ENCODE results near the gene GPR15LG.
"Not testable (repeated sequence)": the region's sequence is repeated elsewhere in the genome, so short reads cannot be mapped to it uniquely, and the experiment has no call there.

GPR15LG gene

GRCh38 chr10:84163996-84164395 lies 9.6 kb upstream of the GPR15LG start:
- H3K36me3 ChIP-seq (ENCODE audit: control insufficient read depth, insufficient read depth, low read length): no peaks in the 10 kb centered on the region
- no peaks in the 10 kb centered on the region for H3K27me3 ChIP-seq (ENCODE audit: control insufficient read depth, insufficient read depth, low read length)
- H3K4me1 ChIP-seq (ENCODE audit: control insufficient read depth, insufficient read depth, low read length): peaks cover 8% of the 10 kb centered on the region; the same call in 1 of the 2 replicates
- no peaks in the 10 kb centered on the region for H3K9me3 ChIP-seq (ENCODE audit: control insufficient read depth, insufficient read depth, low read length)
- H3K27ac ChIP-seq (ENCODE audit: low read length): no peak overlapping the region
- H3K4me3 ChIP-seq (ENCODE audit: low read length): no peak overlapping the region
- DNase-seq (ENCODE audit: low read depth, low spot score): no peak
- no CpG with 5 or more reads among the region's 2 CpGs for WGBS (ENCODE audit: insufficient coverage, insufficient read length)

- no CpG with 5 or more reads among the region's 2 CpGs for WGBS (ENCODE audit: insufficient coverage, insufficient read length)
- H3K27ac ChIP-seq (ENCODE audit: low read length): no peak overlapping the region
Observed at GRCh38 chr10:84164442-84164841, 9.2 kb upstream of the GPR15LG start.

DNA sequence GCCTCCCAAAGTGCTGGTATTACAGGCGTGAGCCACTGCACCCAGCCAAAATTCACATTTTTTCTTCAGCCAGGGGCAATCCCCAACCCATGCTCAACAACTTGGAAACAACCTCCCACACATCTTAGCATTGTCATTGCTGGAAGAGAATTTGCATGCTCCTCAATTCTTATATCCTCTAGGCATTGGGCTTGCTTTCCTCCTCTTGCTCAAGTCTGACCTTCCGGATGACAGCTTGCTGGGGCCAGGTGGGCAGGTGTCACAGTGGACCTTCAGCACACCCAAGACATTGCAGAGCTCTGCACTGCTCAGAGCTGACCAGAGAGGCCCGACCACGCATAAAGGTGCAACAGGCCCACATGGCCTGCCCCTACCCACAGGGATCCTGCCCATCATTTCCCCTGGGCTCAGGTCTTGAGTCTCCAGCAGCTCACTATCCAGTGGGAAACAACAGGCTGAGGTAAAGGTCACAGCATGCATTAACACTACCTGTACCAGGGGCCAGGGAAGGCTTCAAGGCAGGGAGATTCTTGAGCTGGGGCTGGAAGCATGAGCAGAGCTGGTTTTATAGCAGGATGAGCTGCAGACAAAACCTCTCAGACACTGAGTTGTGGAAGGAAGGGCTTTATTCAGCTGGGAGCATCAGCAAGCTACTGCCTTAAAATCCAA lies 6.8 kb upstream of the GPR15LG start:
- Histone ChIP-seq H3K27ac (ENCODE audit: low read length) (no peak overlapping the region), H3K27me3 (ENCODE audit: control insufficient read depth, insufficient read depth, low read length) (no peaks in the 10 kb centered on the region), H3K4me3 (ENCODE audit: low read length) (no peak overlapping the region), H3K9me3 (ENCODE audit: control insufficient read depth, insufficient read depth, low read length) (no peaks in the 10 kb centered on the region), H3K4me1 (ENCODE audit: control insufficient read depth, insufficient read depth, low read length) (peaks cover 7% of the 10 kb centered on the region; the same call in 1 of the 2 replicates), H3K36me3 (ENCODE audit: control insufficient read depth, insufficient read depth, low read length) (no peaks in the 10 kb centered on the region)
- DNase-seq (ENCODE audit: low read depth, low spot score): no peak
- WGBS (ENCODE audit: insufficient coverage, insufficient read length): no CpG with 5 or more reads among the region's 4 CpGs

More at GRCh38 chr10:84164442-84164841, 9.2 kb upstream of the GPR15LG start:
- DNase-seq (ENCODE audit: low read depth, low spot score): no peak
- H3K27me3 ChIP-seq (ENCODE audit: control insufficient read depth, insufficient read depth, low read length): no peaks in the 10 kb centered on the region
- H3K4me1 ChIP-seq (ENCODE audit: control insufficient read depth, insufficient read depth, low read length): peaks cover 7% of the 10 kb centered on the region; the same call in 1 of the 2 replicates
- H3K9me3 ChIP-seq (ENCODE audit: control insufficient read depth, insufficient read depth, low read length): no peaks in the 10 kb centered on the region
- H3K4me3 ChIP-seq (ENCODE audit: low read length): no peak overlapping the region
- no peaks in the 10 kb centered on the region for H3K36me3 ChIP-seq (ENCODE audit: control insufficient read depth, insufficient read depth, low read length)

GRCh38 chr10:84167289-84167653 lies 6.3 kb upstream of the GPR15LG start:
- H3K9me3 ChIP-seq (ENCODE audit: control insufficient read depth, insufficient read depth, low read length); H3K27ac ChIP-seq (ENCODE audit: low read length); H3K36me3 ChIP-seq (ENCODE audit: control insufficient read depth, insufficient read depth, low read length); DNase-seq (ENCODE audit: low read depth, low spot score); H3K4me3 ChIP-seq (ENCODE audit: low read length); H3K4me1 ChIP-seq (ENCODE audit: control insufficient read depth, insufficient read depth, low read length); H3K27me3 ChIP-seq (ENCODE audit: control insufficient read depth, insufficient read depth, low read length): not testable (repeated sequence)
- no CpG with 5 or more reads among the region's 2 CpGs for WGBS (ENCODE audit: insufficient coverage, insufficient read length)

DNA sequence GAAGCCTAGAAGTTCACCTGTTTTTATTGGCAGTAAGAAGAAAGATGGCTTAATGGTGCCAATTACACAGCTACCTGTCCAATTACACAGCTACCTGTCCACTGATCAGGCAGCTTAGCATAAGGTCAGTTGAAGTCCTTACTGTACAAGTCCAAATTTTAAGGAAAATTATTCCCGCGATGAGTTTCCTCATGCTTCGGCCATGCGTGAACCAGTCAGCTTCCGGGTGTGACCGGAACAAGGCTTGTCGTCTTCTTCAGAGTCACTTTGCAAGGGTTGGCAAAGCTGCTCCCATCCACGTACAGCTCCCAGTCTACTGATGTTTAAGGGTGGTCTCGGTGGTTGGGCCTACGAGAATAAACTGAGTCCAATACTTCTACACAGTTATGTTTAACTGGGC lies 5.2 kb upstream of the GPR15LG start:
- H3K9me3 ChIP-seq (ENCODE audit: control insufficient read depth, insufficient read depth, low read length); H3K27me3 ChIP-seq (ENCODE audit: control insufficient read depth, insufficient read depth, low read length); H3K4me3 ChIP-seq (ENCODE audit: low read length); DNase-seq (ENCODE audit: low read depth, low spot score); H3K36me3 ChIP-seq (ENCODE audit: control insufficient read depth, insufficient read depth, low read length); H3K27ac ChIP-seq (ENCODE audit: low read length); H3K4me1 ChIP-seq (ENCODE audit: control insufficient read depth, insufficient read depth, low read length): not testable (repeated sequence)
- WGBS (ENCODE audit: insufficient coverage, insufficient read length): no CpG with 5 or more reads among the region's 10 CpGs

DNA sequence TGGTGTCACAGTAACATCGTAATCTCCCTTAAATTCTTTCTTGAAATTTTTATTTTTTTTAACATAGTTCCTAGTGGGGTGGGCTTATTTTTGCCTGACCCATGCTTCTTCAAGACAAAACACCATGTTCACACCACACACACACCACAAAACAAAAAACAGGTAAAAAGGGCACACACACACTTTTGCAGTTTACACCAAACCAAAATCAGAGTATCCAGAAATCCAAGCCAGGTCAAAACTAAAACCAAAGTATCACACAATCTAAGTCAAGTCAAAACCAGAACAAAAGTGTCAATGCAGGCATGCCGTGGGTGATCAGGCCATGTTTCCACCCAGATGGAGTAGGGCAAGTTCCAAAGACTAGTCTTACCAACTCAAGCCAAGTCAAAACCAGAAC lies 2.4 kb upstream of the GPR15LG start:
- not testable (repeated sequence) for DNase-seq (ENCODE audit: low read depth, low spot score); H3K9me3 ChIP-seq (ENCODE audit: control insufficient read depth, insufficient read depth, low read length); H3K27ac ChIP-seq (ENCODE audit: low read length); H3K36me3 ChIP-seq (ENCODE audit: control insufficient read depth, insufficient read depth, low read length); H3K4me3 ChIP-seq (ENCODE audit: low read length); H3K27me3 ChIP-seq (ENCODE audit: control insufficient read depth, insufficient read depth, low read length); H3K4me1 ChIP-seq (ENCODE audit: control insufficient read depth, insufficient read depth, low read length)
- no CpG with 5 or more reads among the region's 2 CpGs for WGBS (ENCODE audit: insufficient coverage, insufficient read length)

DNA sequence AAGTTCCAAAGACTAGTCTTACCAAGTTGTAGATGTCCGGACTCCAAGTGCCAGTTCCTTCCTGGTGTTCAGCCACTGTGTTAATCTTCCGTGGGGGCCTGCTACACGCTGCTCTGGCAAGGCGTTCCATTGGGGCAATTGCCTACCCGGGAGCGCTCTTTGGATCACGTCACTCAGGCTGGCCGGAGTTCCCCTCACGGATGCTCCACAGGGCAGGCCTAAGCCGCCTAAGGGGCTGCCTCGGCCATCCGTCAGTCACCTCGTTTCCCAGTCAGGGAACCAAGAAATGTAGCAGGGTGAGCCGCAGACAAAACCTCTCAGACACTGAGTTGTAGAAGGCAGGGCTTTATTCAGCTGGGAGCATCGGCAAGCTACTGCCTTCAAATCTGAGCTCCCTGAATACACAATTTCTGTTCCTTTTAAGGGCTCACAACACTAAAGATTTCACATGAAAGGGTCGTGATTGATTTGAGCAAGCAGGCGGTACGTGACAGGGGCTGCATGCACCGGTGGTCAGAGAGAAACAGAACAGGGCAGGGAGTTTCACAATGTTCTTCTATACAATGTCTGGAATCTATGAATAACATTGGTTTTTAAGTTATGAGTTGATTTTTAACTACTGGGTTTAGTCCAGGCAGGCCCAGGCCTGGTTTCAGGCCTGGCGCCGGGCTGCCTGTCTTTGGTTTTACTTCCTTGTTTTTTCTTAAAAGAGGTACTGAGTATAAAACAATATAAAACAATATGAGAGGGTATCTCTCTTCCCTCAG lies 1.7 kb upstream of the GPR15LG start:
- not testable (repeated sequence) for H3K36me3 ChIP-seq (ENCODE audit: control insufficient read depth, insufficient read depth, low read length); H3K27me3 ChIP-seq (ENCODE audit: control insufficient read depth, insufficient read depth, low read length); DNase-seq (ENCODE audit: low read depth, low spot score); H3K9me3 ChIP-seq (ENCODE audit: control insufficient read depth, insufficient read depth, low read length); H3K27ac ChIP-seq (ENCODE audit: low read length); H3K4me3 ChIP-seq (ENCODE audit: low read length); H3K4me1 ChIP-seq (ENCODE audit: control insufficient read depth, insufficient read depth, low read length)
- WGBS (ENCODE audit: insufficient coverage, insufficient read length): no CpG with 5 or more reads among the region's 21 CpGs

DNA sequence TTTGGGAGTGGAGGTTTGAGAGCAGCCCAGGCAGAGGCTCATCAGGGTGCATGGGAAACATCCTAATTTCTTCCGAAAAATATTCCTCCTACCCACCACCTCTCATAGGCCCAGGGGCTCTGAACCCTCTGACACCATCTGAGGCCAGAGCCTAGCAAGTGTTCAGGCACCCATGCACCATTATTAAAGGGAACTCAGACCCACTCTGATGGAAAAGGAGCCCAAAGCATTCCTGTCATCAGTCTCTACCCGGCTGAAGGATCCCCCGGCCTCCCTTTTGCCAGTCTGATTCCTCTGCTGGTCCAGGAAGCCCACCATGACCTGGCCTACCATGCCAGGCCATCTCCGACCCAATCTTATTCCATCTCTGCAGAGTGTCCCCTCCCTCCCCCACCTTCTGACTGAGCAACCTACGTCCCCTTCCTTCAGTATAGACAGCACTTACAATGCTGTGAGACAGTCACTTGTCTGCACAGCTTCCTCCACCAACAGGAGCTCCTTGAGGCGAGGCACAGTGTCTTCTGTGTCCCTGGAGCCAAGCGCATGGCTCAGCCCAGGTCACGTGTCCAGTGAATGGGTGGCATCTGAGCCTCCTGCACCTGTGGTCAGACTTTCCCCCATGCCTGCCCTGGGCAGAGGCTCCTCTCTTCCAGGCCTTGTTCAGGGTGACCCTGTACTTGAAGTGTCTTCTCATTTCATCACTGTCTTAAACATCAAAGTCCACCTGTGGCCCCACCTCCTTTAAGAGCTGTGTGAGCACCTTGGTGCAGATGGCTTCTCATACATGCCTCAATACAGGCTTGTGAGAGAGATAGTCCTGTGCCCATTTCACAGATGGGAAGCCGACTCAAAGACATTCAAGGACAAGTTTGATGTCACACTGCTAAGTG lies 889 bp upstream of the GPR15LG start:
- DNase-seq (ENCODE audit: low read depth, low spot score): no peak
- H3K27ac ChIP-seq (ENCODE audit: low read length): no peak overlapping the region
- H3K4me3 ChIP-seq (ENCODE audit: low read length): no peak overlapping the region
- H3K36me3 ChIP-seq (ENCODE audit: control insufficient read depth, insufficient read depth, low read length): no peaks in the 10 kb centered on the region
- no peaks in the 10 kb centered on the region for H3K27me3 ChIP-seq (ENCODE audit: control insufficient read depth, insufficient read depth, low read length)
- H3K4me1 ChIP-seq (ENCODE audit: control insufficient read depth, insufficient read depth, low read length): no peaks in the 10 kb centered on the region
- no peaks in the 10 kb centered on the region for H3K9me3 ChIP-seq (ENCODE audit: control insufficient read depth, insufficient read depth, low read length)
- no CpG with 5 or more reads among the region's 9 CpGs for WGBS (ENCODE audit: insufficient coverage, insufficient read length)

GRCh38 chr10:84175436-84175835 lies 1.8 kb downstream of the GPR15LG start:
- Histone ChIP-seq H3K4me1 (ENCODE audit: control insufficient read depth, insufficient read depth, low read length) (no peaks in the 10 kb centered on the region), H3K4me3 (ENCODE audit: low read length) (no peak overlapping the region; the same call in 1 of the 2 replicates), H3K9me3 (ENCODE audit: control insufficient read depth, insufficient read depth, low read length) (no peaks in the 10 kb centered on the region), H3K27me3 (ENCODE audit: control insufficient read depth, insufficient read depth, low read length) (no peaks in the 10 kb centered on the region), H3K36me3 (ENCODE audit: control insufficient read depth, insufficient read depth, low read length) (no peaks in the 10 kb centered on the region), H3K27ac (ENCODE audit: low read length) (no peak overlapping the region)
- no CpG with 5 or more reads among the region's 6 CpGs for WGBS (ENCODE audit: insufficient coverage, insufficient read length)
- no peak for DNase-seq (ENCODE audit: low read depth, low spot score)

GRCh38 chr10:84176351-84176750 lies 2.8 kb downstream of the GPR15LG start:
- Histone ChIP-seq H3K9me3 (ENCODE audit: control insufficient read depth, insufficient read depth, low read length) (no peaks in the 10 kb centered on the region), H3K4me1 (ENCODE audit: control insufficient read depth, insufficient read depth, low read length) (no peaks in the 10 kb centered on the region), H3K27me3 (ENCODE audit: control insufficient read depth, insufficient read depth, low read length) (no peaks in the 10 kb centered on the region), H3K27ac (ENCODE audit: low read length) (no peak overlapping the region), H3K36me3 (ENCODE audit: control insufficient read depth, insufficient read depth, low read length) (no peaks in the 10 kb centered on the region), H3K4me3 (ENCODE audit: low read length) (no peak overlapping the region)
- DNase-seq (ENCODE audit: low read depth, low spot score): no peak
- no CpG with 5 or more reads among the region's 4 CpGs for WGBS (ENCODE audit: insufficient coverage, insufficient read length)
